Brain microvascular endothelial cell (primary cell): Measurements from ENCODE around the gene RSPRY1.
A peak's percentile ranks its signal among the peaks of the same experiment; 100 is the strongest.

Experiments
- DNase-seq: peaks from one replicate; pipeline ENCODE4 v3.0.0-alpha.2; 2020
- H3K27ac ChIP-seq: fragments of 250-450 bp; sonication (Bioruptor Pico); 2 replicates; pipeline ENCODE4 v1.5.1; 2020; ENCODE audit warnings: mild to moderate bottlenecking, moderate library complexity
- H3K27me3 ChIP-seq: fragments of 250-450 bp; sonication (Bioruptor Pico); replicated peaks from 2 replicates; pipeline ENCODE4 v1.5.1; 2020; ENCODE audit warnings: mild to moderate bottlenecking
- H3K36me3 ChIP-seq: fragments of 250-450 bp; sonication (Bioruptor Pico); replicated peaks from 2 replicates; pipeline ENCODE4 v1.5.1; 2020; ENCODE audit warnings: mild to moderate bottlenecking
- H3K4me3 ChIP-seq: 2 replicates; pipeline ENCODE4 v1.5.1; 2011; ENCODE audit warnings: low read depth, mild to moderate bottlenecking, control low read depth, low read length, moderate library complexity
- CTCF ChIP-seq: IDR thresholded peaks from 2 replicates; pipeline ENCODE4 v1.5.1; 2011; ENCODE audit warnings: low read depth, mild to moderate bottlenecking, moderate library complexity, low read length, control low read depth, inconsistent platforms; ENCODE audit errors: missing control alignments
- in situ Hi-C: cut with HindIII; loops from 2 replicates; pipeline ENCODE4 v1.10.0; 2017; ENCODE audit warnings: low sequenced_read_pairs, low pct_ligation_motif_present

Gene RSPRY1

GRCh38 chr16:57167538-57167937 is 18.6 kb upstream of the RSPRY1 start:
- no peak overlapping the region for H3K4me3 ChIP-seq
- DNase-seq, result no peak
- no peak overlapping the region for H3K27ac ChIP-seq
- in situ Hi-C loops, result no loop called here
- no peak for TF ChIP-seq CTCF
- no peaks in the 10 kb centered on the region for H3K27me3 ChIP-seq
- peaks cover 36% of the 10 kb centered on the region for H3K36me3 ChIP-seq

- in situ Hi-C loops, result no loop called here
Observed at GRCh38 chr16:57167953-57168352, 18.2 kb upstream of the RSPRY1 start.

GRCh38 chr16:57169327-57169726 is 16.8 kb upstream of the RSPRY1 start:
- Histone ChIP-seq H3K36me3 (peaks cover 35% of the 10 kb centered on the region), H3K27me3 (no peaks in the 10 kb centered on the region), H3K4me3 (no peak overlapping the region), H3K27ac (no peak overlapping the region)
- no peak for DNase-seq
- TF ChIP-seq CTCF, result no peak
- in situ Hi-C loops, result no loop called here

More at GRCh38 chr16:57167953-57168352, 18.2 kb upstream of the RSPRY1 start:
- no peak overlapping the region for H3K4me3 ChIP-seq
- TF ChIP-seq CTCF, result peak; percentile 59
- no peaks in the 10 kb centered on the region for H3K27me3 ChIP-seq
- H3K36me3 ChIP-seq, result peaks cover 39% of the 10 kb centered on the region
- peak; percentile 57 for DNase-seq
- H3K27ac ChIP-seq, result no peak overlapping the region

GRCh38 chr16:57172721-57173290 is 13.3 kb upstream of the RSPRY1 start:
- Histone ChIP-seq H3K36me3 (peaks cover 20% of the 10 kb centered on the region), H3K4me3 (no peak overlapping the region), H3K27ac (no peak overlapping the region), H3K27me3 (no peaks in the 10 kb centered on the region)
- no peak for DNase-seq
- TF ChIP-seq CTCF, result no peak
- in situ Hi-C loops, result no loop called here

GRCh38 chr16:57175896-57176295 is 10.2 kb upstream of the RSPRY1 start:
- Histone ChIP-seq H3K27ac (no peak overlapping the region), H3K36me3 (peaks cover 17% of the 10 kb centered on the region), H3K27me3 (no peaks in the 10 kb centered on the region), H3K4me3 (no peak overlapping the region)
- in situ Hi-C loops, result no loop called here
- no peak for DNase-seq
- TF ChIP-seq CTCF, result no peak

- no peak overlapping the region for H3K27ac ChIP-seq
- DNase-seq, result no peak
- no peak for TF ChIP-seq CTCF
- H3K36me3 ChIP-seq, result peaks cover 2% of the 10 kb centered on the region
- H3K27me3 ChIP-seq, result no peaks in the 10 kb centered on the region
- in situ Hi-C loops, result no loop called here
- H3K4me3 ChIP-seq, result no peak overlapping the region
Observed at GRCh38 chr16:57178196-57178595, 7.9 kb upstream of the RSPRY1 start.
